ENCODE results near the gene TMEFF1.

DNA sequence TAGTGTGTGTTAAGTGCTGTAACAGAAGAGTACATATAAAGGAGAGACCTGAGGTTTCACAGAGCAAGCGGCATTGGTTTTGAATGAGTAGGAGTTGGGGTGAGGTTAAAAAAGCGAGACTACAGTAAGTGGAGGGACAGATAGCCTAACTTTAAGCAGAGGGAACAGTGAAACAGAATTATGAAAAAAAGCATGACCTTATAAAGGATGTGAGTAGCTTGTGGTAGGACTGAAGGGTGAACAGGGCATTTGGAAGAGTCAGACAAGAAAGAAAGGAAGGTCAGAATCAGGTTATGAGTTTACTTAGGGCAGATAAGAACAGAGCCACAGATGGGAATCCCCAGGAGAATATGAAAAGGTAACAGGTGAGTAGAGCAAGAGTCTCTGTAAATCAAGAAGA lies 23.5 kb upstream of the TMEFF1 start:
- TF ChIP-seq, protein P1, sequence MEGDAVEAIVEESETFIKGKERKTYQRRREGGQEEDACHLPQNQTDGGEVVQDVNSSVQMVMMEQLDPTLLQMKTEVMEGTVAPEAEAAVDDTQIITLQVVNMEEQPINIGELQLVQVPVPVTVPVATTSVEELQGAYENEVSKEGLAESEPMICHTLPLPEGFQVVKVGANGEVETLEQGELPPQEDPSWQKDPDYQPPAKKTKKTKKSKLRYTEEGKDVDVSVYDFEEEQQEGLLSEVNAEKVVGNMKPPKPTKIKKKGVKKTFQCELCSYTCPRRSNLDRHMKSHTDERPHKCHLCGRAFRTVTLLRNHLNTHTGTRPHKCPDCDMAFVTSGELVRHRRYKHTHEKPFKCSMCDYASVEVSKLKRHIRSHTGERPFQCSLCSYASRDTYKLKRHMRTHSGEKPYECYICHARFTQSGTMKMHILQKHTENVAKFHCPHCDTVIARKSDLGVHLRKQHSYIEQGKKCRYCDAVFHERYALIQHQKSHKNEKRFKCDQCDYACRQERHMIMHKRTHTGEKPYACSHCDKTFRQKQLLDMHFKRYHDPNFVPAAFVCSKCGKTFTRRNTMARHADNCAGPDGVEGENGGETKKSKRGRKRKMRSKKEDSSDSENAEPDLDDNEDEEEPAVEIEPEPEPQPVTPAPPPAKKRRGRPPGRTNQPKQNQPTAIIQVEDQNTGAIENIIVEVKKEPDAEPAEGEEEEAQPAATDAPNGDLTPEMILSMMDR (optimal IDR thresholded peaks at IDR 0.05 in 1 of 3, IDR thresholded peaks at IDR 0.05 in 1 of 3, conservative IDR thresholded peaks at IDR 0.05 in 1 of 3; ENCODE audit: extremely low read depth in 1 of 3, insufficient read depth in 2 of 3, low read length in 3 of 3): no peak
- no peak for TF ChIP-seq EZH2 (IDR thresholded peaks at IDR 0.05; ENCODE audit: low read length)
